GM10266 (cell line): ENCODE measurements around the gene HERC2.

Experiments
- DNase-seq: peaks from one replicate; pipeline ENCODE4 v3.0.0; 2012; ENCODE audit errors: extremely low spot score
- TF ChIP-seq, protein P1 (sequence below): IDR thresholded peaks from 2 replicates; pipeline ENCODE4 v1.5.1; 2012; ENCODE audit warnings: mild to moderate bottlenecking, low read depth; ENCODE audit not compliant: control insufficient read depth, insufficient read depth; ENCODE audit errors: missing control alignments

HERC2 gene

DNA sequence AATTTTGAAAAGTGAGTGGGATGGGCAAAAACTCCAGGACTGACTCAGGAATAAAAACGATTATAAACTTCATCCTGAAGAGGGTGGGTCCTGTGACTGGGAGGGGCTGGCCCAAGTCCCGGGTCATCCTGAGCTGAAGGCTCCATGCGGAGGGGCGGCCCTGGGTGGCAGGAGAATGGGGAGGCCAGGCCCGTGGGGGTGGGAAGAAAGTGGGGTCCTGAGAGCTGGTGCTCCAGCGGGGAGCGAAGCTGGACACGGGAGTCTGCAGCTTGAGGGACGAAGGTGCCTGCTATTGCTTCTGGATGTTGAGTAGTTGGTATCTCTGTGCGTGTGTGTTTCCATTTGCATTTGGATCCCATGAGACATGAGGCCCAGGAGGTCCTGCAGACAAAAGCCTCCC is 218.1 kb downstream of the HERC2 start:
- TF ChIP-seq, protein P1, sequence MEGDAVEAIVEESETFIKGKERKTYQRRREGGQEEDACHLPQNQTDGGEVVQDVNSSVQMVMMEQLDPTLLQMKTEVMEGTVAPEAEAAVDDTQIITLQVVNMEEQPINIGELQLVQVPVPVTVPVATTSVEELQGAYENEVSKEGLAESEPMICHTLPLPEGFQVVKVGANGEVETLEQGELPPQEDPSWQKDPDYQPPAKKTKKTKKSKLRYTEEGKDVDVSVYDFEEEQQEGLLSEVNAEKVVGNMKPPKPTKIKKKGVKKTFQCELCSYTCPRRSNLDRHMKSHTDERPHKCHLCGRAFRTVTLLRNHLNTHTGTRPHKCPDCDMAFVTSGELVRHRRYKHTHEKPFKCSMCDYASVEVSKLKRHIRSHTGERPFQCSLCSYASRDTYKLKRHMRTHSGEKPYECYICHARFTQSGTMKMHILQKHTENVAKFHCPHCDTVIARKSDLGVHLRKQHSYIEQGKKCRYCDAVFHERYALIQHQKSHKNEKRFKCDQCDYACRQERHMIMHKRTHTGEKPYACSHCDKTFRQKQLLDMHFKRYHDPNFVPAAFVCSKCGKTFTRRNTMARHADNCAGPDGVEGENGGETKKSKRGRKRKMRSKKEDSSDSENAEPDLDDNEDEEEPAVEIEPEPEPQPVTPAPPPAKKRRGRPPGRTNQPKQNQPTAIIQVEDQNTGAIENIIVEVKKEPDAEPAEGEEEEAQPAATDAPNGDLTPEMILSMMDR = no peak
- DNase-seq = no peak

- TF ChIP-seq, protein P1 = no peak
- no peak for DNase-seq
These were observed 220.0 kb downstream of the HERC2 start for GRCh38 chr15:28101983-28102441.

DNA sequence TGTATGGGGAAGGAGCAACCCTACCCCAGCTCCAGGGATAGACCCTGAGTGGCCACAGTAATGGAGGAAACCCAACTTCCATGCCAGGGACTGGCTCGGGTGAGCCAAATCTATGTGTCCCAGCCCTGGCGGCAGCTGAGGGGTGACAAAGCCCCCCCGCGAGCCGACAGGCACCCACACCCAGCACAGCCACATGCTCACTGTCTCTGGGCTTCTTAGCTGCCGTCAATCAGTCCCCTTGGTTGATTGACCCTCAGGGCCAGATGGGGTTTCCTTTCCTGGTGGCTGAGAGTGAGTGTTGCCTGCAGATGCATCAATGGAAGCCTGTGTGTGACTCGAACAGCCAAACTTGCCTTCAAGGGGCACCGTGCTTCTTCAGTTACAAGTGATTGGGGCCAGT is 220.8 kb downstream of the HERC2 start:
- TF ChIP-seq, protein P1 = no peak
- DNase-seq = no peak

- TF ChIP-seq, protein P1 = no peak
- DNase-seq = no peak
These were observed 221.3 kb downstream of the HERC2 start for GRCh38 chr15:28100516-28101195.

DNA sequence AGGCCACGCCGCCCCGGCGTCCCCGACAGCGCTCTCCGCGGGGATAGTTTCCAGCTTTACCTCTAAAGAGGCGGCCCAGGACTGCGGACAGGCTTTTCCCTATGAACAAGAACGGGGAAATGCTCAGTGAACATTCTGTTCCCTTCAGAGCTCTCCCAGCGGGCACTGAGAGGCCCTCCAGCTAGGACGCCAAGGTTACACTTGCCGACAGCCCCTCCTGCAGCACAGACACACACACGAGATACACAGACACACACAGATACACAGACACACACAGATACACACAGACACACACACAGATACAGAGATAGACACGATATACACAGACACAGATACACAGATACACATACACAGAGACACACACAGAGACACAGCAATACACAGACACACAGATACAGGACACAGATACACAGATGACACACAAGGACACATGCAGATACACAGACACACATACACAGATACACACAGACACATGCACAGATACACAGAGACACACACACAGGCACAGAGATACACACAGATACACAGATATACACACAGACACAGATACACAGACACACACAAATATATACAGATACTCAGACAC is 222.3 kb downstream of the HERC2 start:
- TF ChIP-seq, protein P1 = no peak
- no peak for DNase-seq

- TF ChIP-seq, protein P1 = peak; percentile 22
- DNase-seq = no peak
These were observed 223.0 kb downstream of the HERC2 start, which contains the start of gene OCA2 for GRCh38 chr15:28098766-28099554. Gene OCA2 (minus strand): TSS chr15:28099315. CDS start chr15:28081874, 17,441 bp downstream.
